Stimulated activated CD8-positive, alpha-beta memory T cell treated with anti-CD3 and anti-CD28 coated beads, Interleukin-15, amount 100 ng/mL, for 24 hours (primary cell): ENCODE measurements around the gene EPG5.
"Not testable (repeated sequence)": the region's sequence is repeated elsewhere in the genome, so short reads cannot be mapped to it uniquely, and the experiment has no call there.

Source experiments
- DNase-seq: peaks from one replicate; pipeline ENCODE4 v3.0.0-alpha.2; 2020; ENCODE audit warnings: low read depth

The EPG5 gene

DNA sequence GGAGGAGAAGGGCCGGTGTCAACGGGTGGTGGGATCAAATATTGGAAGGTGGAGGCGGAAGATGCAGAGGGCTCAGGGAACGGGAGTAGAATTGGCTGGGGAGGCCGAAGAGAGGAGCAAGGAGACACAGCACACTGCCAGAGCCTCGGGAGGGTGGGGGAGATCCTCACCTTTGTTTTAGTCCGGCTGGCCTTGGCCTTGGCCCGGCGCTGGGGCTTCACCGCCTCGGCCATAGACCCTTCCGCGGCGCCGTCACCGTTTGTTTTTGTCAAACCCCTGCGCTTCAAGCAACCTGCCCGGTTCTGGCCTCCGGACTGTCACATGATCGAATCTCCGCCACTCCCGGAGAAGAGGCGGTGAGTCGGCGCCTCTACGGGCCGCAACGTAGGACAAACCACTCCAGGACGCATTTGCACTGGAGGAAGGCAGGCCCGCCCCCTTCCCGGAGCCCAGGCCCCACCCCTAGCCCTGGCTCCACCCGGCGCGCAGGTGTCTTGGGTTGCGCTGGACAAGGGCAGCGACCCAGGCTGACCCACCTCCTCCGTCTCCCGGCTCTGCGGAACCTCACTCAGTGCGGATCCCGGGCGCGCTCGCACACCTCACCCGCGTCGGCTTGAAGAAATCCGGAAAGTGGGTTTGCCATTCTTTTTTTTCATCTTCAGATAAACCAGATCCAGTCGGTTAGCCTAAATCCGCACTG lies at the start of gene EPG5:
EPG5 (minus strand) TSS at position 323 of the 700 bp plus-strand sequence; CDS start at position 233, 90 bp downstream.
- peak; percentile 74 for DNase-seq

- DNase-seq = no peak
Observed at GRCh38 chr18:46013484-46014189, 46.5 kb upstream of the EPG5 start.

- no peak for DNase-seq
Observed at GRCh38 chr18:46010676-46011075, 43.5 kb upstream of the EPG5 start.

DNA sequence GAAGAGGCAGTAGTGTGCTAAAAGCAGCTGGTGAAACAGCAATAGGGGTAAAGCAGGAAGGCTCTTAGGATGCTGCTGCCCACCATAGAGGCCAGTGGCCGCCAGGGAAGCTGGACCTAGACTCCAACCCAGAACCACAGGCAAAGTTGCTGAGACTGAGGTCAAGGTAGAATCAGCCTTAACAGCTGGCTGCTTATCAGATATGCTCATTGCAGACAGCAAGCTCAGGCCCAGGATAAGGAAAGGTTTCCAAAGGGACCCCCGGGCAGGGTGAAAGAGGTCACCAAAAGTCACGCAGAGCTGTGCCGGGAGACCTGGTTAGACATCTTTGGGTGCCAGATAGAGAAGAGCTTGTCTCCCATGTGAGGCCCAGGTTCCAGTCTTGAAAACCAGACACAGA lies 42.9 kb upstream of the EPG5 start:
- no peak for DNase-seq

DNA sequence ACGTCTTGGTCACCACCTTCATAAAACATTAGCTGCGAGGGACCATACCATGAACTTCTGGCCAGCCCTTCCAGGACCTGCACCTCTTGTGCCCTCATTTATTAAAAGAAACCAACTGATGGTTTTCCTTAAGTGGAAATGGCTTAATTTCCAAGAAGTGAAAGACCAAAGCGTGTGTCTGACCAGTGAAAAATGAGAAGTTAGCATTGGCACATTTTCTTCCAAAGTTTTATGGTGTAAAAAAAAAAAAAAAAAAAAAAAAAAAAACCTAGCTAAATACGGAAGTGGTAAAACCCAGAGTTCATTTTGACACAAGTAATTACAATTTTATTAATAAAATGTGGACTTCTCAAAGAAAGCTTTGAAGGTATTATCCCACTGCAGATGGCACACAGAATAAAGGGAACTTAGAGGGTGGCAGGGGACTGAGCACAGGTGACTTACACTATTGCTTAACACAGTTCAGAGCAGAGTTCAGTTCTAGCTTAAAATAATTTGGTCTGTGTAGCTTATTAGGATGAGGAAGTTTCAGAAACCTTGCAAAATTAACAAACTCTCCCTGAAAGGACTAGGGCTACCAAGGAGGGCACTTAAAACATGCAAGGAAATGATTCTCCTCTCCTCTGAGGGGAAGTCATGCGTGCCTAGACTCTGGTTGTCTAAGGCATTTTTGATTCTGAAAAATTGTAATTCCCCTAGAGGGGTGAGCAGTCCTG lies 42.2 kb upstream of the EPG5 start:
- DNase-seq = no peak

DNA sequence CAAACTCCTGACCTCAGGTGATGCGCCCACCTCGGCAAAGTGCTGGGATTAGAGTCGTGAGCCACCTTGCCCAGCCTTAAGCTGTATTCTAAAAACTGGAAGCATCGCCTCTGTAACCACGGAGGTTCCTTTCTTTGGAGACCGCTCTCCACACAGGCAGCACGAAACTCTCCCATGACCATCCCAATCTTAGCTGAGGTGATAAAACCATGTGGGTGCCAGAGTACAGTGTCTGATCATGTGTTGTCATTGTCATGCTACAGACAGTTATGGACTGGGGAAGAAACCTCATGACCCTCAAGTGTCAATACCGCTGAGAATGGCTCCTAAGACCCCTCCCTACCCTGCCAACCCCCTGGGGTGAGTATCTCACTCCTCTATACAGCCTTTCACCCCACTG lies 41.4 kb upstream of the EPG5 start:
- DNase-seq = no peak

DNA sequence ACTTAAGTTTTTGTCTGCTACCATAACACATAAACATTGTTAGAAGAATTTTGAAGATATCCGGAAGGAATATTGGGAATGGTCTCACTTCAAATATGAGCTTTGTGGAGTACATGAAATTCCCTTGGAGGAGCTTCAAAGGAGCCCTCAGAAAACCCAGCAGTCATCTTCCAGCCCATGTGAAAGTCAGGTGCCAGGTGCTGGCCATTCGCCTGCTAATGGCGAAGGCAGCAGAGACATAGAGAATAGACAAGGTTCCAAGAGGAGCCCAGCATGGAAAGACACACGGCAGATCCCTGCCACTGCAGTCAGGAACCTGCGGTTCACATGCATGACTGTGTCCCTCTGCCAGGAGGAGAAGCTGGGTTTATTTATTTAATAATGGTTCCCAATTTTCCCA lies 40.0 kb upstream of the EPG5 start:
- DNase-seq = no peak

DNA sequence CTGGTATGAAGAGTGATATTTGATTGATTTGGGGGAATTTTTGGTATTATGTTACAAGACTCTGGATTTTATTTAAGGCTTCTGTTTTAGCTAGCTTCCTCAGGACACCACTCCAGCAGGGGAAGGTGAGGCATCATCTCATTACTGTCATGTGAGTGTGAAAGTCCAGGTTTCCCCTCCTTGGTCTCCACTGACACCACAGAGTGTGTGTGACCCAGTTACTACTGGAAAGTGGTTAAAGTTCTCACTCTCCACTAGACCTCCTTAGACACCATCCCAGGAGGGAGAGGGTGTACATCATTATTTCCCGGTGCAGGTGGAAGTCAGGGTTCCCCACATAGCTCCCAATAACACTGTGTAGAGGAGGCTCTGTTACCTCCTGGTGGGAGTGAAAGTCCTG lies 35.8 kb upstream of the EPG5 start:
- no peak for DNase-seq

DNA sequence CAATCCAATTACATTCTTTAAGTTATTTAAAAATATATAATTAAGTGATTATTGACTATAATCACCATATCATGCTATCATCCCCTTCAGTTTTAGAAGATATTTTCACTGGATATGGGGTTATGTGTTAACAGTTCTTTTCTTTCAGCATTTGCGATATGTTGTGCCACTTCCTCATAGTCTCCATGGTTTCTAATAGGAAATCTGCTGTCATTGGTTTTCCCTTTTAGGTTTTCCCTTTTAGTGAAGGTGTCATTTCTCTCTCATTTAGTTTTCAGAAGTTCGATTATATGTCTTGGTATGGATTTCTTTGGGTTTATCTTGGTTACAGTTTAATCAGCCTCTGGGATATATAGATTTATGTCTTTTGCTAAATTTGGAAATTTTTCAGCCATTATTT lies 34.8 kb upstream of the EPG5 start:
- no peak for DNase-seq

DNA sequence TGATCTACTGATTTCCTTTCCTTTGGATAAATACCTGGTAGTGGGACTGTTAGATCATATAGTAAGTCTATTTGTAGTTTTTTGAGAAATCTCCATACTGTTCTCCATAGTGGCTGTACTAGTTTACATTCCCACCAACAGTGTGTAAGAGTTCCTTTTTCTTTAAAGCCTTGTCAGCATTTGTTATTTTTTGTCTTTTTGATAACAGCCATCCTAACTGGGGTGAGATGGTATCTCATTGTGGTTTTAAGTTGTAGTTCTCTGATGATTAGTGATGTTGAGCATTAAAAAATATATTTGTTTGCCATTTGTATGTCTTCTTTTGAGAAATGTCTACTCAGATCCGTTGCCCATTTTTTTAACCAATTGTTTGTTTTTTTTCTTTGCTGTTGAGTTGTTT lies 33.9 kb upstream of the EPG5 start:
- DNase-seq = no peak

- no peak for DNase-seq
Observed at GRCh38 chr18:45999536-45999935, 32.4 kb upstream of the EPG5 start.

DNA sequence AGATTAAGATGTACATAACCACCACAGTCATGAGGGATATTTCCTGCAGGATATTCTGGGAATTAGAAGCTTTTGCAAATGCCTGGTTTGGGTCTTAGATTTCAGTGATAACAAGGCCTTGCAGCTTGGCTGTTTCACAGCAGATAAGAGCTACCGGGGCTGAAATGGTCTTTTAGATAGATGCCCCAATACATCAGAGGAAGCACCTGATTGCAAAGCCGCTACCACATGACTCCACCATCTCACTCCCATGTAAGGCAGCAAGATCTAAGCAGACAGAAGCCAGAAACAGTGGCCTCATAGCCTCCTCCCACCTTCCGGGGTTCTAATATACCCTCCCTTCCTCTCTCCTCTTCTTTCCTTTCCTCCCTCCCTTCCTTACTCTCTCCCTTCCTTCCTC lies 31.1 kb upstream of the EPG5 start:
- DNase-seq = no peak

- DNase-seq = no peak
Observed at GRCh38 chr18:45997700-45998151, 30.6 kb upstream of the EPG5 start.

GRCh38 chr18:45995461-45995860 lies 28.3 kb upstream of the EPG5 start:
- DNase-seq = no peak

DNA sequence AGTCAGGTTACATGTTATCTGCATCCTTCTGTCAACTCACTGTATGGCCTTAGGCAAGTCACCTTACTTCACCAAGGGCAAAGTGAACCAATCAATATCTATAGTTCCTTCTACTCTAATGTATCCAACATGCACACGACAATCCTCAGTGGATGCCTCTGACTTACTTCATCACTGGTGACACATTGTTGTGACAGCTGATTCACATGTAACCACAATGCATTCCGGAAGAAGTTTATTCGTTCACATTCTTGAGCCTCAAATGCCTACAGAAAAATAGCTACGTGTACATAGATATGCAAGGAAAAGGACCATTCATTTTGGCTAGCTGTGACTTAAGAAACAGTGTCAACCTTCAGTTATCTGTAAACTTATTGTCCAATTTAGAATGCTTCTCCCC lies 26.3 kb upstream of the EPG5 start:
- DNase-seq = no peak

GRCh38 chr18:45992527-45992926 lies 25.4 kb upstream of the EPG5 start:
- not testable (repeated sequence) for DNase-seq

- DNase-seq = no peak
Observed at GRCh38 chr18:45991788-45992187, 24.7 kb upstream of the EPG5 start.

DNA sequence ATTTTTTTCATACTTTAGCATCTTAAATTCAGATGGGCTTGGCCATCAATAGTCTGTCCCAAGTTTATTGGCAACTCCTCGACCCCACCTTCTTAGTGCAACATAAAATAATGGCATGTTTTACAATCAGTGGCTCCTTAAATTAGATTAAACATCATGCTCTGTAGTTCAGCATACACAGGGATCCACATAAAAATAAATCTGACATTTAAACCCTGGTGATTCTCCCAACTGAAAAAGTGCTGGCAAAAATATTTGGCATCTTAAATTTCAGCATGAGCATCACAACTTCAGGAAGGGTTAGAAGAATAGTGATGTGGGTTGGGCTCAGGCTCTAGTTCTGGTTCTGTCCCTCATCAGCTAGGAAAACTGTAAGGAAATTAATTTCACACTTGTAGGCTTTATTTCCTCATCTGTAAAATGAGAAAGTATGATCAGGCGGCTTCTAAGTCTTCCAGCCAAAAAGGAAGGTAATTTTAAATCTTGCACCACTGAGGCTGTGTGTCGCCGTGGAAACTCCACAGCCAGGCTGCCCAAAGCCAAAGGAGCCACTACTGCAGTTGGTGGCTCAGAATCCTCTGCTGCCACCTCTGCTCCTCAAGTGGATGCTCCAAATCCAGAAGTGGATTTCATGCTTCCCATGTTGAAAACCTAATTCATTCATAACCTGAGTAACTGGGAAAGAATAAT lies 17.6 kb upstream of the EPG5 start:
- no peak for DNase-seq

- DNase-seq = no peak
Observed at GRCh38 chr18:45981821-45982220, 14.7 kb upstream of the EPG5 start.

GRCh38 chr18:45980229-45980628 lies 13.1 kb upstream of the EPG5 start:
- no peak for DNase-seq

GRCh38 chr18:45978084-45978483 lies 11.0 kb upstream of the EPG5 start:
- DNase-seq = no peak

DNA sequence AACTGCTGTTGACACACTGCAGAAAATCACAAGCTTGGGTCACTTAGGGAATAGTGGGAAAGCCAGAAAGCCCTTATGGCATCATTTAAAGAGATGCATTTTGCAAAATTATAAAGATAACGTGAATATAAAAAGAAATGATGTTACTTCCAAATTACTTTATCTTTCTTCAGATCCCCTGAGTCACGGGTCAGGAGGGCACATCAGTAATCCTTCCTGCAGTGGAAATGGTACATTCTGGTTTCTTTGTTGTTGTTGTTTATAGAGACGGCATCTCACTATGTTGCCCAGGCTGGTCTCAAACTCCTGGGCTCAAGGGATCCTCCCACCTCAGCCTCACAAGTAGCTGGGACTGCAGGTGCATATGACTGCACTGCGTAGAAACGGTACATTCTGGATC lies 9.8 kb upstream of the EPG5 start:
- DNase-seq = no peak

GRCh38 chr18:45976566-45976965 lies 9.4 kb upstream of the EPG5 start:
- DNase-seq = no peak
